ENCODE data around the gene PPP1R14C.
"Not testable (repeated sequence)": the region's sequence is repeated elsewhere in the genome, so short reads cannot be mapped to it uniquely, and the experiment has no call there.

The PPP1R14C gene

DNA sequence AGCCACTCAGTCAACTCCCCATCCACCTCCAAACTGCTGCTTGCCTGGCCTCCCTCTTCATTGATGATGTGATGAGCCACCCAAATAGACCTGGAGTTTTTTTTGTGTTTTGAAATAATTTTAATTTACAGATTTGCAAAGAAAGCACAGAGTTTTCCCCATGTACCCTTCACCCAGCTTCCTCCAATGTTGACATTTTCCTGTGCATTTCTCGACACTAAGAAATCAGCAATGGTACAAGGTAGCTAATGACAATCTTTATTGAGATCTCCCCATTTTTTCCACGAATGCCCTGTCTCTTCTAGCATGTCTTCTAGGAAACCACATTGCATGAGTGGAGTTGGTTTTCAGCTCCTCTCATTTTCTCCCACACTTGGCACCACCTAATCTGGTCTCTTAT is 30.1 kb downstream of the PPP1R14C start:
- DNase-seq: no peak

DNA sequence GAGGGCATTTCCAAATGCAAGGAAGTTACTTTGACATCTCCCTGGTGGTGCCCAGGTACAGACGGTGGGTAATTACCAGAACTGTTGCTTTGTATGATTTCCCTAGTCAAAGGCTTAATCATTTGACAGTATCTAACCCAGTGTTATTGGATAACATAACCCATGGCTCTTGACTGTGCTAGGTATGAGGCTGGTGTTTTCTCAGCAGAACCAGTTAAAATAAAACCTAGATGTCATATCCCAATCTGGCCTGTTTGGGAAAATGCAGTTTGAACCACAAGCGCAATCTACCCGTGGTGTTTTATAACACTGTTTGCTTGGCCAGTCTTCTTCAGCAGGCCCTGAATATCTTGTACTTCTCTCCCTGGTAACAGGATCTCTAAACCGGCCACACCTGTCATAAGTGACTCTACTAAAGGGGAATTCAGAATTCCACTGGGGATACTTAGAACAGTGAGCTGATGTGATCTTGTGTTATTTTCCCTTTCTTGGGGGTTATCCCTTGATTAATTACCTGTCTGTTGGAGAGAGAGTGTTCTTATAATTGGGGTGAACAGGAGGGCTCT is 32.8 kb downstream of the PPP1R14C start:
- no peak for DNase-seq

DNA sequence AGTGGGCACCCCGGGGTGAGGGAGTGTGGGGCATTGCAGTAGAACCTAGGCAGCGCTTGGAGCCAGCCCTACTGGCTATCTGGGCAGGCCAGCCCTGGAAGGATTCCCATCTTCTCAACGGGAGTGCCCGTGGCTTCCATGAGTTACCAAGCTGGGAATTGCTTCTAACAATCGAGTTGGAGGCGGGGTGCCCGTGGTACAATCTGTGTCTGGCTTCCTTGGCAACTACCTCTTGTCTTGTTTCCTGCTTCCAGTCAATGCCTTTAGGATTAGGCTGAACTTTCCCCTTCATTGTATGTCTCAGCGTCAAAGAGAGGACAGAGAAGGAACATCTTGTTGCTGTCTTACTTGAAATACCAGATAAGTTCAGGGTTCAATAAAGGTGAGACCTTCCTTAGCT is 33.3 kb downstream of the PPP1R14C start:
- DNase-seq: no peak

DNA sequence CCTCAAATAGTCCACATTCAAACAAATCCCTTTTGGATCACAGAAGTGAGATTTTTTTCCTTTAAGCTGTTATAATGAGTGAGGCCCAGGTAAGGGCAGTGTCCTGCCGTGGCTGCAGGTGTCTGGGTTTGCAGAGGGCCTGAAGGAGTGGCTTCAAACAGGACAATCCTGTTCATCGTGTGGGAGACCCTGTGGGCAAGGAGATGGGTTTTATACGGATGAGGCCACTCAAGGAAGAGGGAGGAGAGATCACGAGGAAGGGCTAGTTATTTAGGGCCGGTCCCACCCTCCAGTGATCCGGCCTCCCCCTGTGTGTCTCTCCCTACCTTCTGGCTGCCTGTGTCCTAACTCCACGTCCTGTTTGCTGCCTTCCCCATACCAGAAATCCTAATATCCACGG is 33.8 kb downstream of the PPP1R14C start:
- no peak for DNase-seq

DNA sequence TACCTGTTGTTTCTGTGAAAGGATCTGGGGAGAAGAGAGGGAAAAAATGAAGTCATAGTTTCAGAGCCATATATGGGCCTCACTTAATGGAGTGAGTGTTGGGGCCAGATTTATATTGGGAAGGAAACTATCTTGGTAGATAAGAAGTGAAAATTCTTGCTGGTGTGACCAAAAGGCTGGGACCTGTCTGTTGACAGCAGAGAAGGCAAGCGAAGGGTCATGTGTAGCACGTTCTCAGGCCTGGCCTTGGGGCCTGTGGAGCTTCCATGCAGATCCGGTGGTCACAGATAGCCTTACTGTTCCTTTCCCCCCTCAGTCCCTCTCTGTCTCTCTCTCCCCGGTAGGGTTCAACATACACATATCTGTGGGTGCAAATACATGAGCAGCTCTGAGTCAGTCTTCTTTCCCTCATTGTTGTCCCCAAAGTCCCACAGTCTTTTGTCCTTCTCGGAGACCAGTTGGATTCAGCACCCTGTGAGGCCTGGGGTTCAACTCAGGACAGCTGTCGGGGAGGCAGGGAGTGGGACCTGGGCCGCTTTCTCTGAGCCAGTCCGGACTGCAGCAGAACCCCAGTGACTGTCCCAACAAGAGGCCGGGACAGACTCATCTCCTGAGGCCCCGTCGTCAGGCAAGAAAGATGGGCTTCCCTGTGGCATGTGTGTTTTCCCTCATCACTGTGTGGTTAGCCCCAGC is 34.6 kb downstream of the PPP1R14C start:
- no peak for DNase-seq

DNA sequence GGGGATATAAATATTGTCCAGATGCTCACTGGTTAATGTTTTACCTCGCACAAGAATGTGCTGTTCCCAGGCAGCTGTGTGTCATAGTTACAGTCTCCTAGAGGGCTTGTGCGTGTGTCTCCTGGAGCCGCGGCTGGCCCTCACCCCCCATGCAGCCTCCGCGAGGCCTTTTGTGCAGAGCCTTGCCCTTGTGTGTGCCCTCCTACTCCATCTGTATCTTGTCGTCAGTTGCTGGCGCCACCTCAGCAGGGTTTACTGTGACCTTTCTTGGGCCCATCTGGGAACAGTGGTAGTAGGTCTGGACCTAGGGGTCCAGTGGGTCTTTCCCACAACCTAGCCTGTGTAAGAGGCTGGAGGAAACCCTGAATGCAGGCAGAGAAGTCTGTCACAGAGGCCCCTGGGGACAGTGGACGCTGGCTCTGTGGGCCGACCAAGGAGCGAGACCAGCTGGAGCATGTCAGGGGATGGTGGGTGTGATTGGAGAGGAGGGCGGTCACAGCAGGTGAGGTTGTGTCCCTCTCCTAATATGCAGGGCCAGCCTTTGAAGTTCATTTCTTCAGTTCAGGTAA is 35.2 kb downstream of the PPP1R14C start:
- no peak for DNase-seq

DNA sequence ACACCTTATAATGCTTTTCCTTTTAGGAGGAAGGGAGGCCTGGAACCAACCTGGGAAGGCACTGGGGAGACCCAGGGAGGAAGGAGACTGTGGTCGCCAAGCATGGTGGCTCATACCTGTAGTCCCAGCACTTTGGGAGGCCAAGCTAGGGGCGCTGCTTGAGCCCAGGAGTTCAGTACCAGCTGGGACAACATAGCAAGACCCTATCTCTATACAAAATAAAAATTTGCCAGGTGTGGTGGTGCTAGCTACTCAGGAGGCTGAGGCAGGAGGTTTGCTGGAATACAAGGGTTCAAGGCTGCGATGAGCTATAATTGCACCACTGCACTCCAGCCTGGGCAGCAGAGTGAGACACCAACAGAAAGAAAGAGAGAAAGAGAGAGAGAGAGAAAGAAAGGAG is 36.2 kb downstream of the PPP1R14C start:
- DNase-seq: no peak

DNA sequence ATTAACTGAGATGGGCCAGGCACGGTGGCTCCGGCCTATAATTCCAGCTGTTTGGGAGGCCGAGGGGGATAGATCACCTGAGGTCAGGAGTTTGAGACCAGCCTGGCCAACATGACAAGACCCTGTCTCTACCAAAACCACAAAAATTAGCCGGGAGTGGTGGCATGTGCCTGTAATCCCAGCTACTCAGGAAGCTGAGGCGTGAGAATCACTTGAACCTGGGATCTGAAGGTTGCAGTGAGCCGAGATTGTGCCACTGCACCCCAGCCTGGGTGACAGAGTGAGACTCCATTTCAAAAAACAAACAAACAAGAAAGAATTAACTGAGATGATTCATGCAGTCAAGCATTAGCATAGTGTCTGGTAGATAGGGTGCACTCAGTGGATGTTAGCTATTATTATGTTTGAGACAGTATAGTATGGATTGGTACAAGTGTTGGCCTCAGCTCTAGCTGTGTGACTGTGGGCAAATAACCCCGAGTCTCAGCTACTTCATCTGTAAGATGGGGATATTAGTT is 37.1 kb downstream of the PPP1R14C start:
- DNase-seq: not testable (repeated sequence)

DNA sequence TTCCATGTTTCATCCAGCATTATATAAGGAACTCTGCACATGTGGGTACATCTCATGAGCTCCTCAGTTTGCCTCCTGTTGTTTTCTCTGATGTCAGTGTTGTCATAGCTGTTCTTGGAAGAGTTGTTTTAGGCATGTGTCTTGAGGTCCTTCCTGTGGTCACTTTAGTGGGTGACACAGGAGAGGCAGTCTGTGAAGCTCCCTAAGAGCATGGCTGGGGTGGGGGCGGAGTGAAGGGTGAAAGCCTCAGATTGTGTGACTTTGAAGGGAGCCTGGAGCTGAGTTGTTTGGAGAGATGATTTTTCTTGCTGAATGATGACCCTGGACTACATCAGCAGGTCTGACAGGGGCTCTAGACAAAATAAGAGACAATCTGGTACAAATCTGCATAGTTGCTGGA is 37.7 kb downstream of the PPP1R14C start:
- DNase-seq: no peak

DNA sequence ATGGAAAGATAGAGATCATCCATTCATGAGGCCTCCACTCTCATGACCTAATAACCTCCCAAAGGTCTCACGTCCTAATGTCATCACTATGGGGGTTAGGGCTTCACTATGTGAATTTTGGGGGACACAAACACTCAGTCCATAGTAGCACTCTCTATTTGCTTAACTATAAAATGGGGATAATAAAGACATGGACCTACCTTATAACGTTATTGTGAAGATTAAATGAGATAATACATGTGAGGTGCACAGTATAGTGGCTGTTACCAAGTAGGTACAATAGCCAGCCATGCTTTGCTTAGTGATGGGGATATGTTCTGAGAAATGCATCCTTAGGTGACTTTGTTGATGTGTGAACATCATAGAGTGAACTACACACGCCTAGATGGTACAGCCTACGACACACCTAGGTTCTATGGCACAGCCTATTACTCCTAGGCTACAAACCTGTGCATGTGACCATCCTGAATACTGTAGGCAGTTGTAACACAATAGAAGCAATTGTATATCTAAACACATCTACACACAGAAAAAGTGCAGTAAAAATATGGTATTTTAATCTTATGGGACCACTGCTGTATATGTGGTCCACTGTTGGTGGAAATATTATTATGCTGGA is 39.7 kb downstream of the PPP1R14C start:
- no peak for DNase-seq

DNA sequence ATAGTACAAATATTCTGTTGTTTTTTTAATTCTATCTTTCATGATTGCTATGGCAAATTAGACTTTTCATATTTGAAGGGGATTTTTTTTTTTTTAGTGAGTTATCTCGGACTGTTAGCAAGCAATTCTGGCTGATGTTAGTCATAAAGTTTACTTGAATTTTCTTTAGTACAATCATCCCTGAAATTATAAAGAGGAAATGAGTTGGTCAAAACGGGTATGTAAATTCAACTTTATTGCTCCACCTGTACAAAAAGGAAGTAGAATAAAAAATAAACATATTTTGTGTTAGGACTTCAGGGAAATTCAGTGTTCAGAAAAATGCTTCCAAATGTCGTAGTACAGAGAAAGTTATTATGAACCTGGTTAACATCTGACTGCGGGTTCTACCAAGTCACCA is 40.3 kb downstream of the PPP1R14C start:
- DNase-seq: no peak

DNA sequence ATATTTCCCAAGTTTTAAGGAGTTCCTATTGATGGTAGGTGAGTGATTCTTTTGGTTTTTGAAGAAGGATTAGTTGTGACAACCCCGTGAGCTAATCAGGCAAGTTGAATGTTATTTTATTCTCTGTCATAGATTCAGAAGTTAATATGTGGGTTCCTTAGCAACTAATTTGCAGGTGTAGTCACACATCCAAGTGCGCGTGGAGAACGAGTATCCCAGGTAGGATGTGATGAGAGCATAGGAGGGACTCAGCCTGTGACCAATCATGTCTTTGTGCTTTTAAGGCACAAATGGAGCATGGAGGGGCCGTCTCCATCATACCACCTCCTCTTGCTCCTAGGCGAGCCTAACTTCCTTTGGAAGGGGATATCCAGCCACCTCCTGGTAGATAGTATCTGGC is 41.1 kb downstream of the PPP1R14C start:
- no peak for DNase-seq

DNA sequence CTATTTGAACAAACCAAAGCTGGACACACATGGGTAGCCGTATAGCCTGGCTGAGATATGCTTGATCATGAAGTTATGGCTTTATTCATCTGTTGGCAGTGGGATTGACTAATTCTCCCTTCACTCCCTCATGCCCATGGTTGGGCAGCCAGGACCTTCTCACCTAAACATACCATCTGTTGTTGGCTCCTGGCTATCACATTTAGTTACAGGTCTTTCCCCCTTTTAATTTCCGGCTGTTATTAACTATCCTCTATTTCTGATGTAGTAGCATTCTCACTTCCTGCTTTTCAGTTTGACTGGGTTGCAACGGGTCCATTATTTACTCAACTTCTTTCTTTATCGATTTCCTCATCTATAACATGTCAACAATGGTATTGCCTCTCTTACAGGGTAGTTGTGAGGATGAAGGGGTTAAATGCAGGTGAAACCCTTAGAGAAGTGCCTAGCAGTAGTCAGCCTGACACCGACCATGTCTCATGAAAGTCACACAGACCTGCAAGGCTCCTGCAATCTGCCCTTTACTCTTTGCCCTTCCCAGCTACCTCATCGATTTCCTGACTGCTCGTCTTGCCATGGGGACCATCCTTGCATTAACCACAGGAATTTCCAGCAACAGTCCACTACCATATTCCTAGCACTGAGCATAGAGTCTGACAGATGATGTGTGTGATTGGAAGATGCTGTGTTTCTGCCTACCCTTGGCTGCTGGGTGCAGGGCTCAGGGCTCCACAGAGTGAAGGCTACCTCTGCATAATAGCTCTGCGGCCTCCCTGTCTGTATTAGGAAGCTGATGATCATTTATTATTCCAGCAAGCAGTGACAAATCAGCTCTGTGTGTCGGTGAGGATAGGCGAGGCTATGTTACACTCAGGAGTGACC is 42.2 kb downstream of the PPP1R14C start:
- DNase-seq: no peak

DNA sequence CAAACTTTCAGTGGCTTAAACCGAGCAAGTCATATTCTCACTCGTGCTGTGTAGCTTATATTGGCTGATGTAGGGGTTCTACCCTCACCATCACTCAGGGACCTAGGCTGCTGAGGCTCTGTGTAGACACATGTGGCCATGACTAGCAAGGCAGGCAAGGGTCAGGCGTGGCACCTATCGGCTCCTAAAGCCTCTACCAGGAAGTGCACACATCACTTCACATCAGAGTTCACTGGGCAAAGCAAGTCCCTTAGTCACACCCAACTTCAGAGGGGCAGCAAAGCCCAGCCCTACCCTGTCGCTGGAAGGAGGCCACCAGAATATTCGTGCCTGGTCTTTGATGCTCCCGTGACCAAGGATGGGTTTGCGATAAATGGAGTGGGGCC is 42.9 kb downstream of the PPP1R14C start:
- DNase-seq: no peak

DNA sequence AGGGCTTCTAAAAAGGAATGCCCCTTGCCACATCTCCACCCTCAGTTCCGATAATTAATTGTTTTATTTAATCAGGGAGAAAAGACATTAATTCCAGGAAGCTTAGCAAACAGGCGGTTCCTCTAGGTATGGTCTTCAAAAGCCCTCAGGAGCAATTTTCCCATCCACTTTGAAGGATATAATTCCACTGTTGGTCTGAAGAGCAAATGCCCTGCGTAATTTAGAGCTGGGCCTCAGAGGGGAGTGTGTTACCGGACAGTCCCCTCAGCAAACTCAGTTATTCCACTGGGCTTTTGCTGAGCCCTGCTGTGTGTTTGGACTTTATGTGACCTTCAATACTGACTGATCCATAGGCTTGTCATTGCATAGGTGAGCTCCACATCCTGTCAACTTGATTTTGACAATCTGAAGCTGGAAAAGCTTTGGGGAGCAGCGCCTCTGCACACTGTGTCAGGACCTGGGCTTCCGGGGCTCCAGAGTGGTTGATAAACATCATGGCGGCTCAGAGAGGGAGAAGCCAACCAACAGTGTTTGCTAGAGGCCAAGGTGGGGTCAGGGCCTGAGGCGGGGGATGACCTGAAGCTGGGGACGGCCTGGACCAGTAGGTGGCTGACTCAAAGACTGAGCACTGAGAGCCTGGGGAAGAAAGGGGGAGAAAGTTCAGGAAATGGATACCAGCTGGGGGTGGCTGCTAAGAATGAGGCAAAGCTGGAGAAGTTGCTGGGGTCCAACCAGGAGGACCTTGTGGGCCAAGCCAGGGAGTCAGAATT is 43.5 kb downstream of the PPP1R14C start:
- no peak for DNase-seq

DNA sequence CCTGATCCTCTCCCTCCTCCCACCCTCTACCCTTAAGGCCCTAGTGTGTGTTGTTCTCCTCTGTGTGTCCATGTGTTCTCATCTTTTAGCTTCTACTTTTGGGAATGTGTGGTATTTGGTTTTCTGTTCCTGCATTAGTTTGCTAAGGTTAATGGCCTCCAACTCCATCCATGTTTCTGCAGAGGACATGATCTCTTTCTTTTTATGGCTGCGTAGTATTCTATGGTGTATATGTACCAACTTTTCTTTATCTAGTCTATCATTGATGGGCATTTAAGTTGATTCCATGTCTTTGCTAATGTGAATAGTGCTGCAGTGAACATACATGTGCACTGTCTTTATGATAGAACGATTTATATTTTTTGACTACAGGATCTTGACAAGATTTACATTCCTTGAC is 44.6 kb downstream of the PPP1R14C start:
- DNase-seq: not testable (repeated sequence)

DNA sequence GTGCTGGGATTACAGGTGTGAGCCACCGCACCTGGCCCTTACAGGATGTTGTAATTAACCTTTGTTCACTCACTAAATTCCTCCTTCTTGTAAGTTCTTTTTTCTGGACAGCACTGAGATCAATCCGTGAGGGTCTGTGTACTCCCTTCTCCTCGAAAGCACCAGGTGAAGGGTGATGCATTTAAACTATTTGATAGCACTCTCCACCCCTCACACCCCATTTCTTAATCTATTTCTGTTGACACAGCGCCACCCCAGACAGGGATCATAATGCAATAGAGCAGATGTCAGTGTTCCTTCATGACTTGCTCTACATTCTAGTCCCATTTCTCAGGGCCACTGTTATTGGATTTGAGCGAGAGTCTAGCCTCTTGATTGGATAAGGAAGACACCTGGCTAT is 46.3 kb downstream of the PPP1R14C start:
- no peak for DNase-seq

DNA sequence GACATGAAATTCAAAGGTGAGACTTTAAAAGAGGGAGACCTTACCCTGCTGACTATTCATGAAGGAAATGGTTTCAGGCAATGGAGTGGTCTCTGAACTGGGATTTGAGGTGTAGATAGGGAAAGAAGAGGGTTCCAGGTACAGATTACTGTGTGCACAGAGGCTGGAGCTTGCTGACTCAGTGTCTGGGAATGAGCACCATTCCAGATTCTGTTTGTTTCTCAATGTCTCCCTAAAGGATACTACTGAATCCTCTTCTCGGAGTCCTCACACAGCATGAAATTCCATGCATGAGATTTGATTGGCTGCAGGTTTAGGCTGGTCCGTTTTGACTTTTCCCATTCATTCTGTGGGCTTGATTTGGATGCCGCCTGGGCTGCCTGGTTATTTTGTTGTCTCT is 49.0 kb downstream of the PPP1R14C start:
- DNase-seq: no peak

DNA sequence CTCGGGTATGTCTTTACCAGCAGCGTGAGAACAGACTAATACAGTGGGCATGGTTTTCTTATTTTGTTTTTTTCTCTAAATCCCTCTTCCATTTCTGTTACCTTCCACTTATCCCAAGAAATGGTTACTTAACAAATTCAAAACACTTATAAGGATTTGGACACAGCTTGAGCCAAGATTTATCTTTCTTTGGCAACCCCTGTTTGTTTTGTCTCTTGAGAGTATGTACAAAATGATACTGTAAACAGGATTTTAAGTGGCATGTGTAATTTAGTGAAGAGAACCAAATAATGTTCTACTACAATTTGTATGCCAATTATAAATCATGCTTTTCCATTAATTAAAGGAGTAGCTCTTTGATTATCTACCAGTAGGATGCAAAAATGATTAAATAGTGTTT is 51.4 kb downstream of the PPP1R14C start:
- no peak for DNase-seq

DNA sequence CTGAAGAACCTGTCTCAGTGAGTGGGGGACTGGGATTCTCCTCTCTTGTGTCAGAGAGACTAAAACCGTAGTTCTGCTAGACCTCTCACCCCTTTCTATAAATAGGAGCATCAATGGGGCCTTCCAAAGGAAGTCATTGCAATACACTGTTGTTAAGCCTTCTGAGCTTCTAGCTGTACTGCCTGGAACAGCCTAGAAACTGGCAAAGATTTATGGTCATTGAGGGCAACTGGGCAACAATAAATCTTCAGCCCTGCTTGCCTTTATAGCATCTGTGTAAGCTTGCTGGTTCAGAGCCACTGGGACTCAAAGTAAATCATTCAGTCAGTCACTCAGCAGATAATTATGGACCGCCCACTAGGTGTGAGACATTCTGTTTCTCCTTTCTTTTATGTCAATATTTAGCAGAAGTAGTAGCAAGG is 53.2 kb downstream of the PPP1R14C start:
- no peak for DNase-seq

DNA sequence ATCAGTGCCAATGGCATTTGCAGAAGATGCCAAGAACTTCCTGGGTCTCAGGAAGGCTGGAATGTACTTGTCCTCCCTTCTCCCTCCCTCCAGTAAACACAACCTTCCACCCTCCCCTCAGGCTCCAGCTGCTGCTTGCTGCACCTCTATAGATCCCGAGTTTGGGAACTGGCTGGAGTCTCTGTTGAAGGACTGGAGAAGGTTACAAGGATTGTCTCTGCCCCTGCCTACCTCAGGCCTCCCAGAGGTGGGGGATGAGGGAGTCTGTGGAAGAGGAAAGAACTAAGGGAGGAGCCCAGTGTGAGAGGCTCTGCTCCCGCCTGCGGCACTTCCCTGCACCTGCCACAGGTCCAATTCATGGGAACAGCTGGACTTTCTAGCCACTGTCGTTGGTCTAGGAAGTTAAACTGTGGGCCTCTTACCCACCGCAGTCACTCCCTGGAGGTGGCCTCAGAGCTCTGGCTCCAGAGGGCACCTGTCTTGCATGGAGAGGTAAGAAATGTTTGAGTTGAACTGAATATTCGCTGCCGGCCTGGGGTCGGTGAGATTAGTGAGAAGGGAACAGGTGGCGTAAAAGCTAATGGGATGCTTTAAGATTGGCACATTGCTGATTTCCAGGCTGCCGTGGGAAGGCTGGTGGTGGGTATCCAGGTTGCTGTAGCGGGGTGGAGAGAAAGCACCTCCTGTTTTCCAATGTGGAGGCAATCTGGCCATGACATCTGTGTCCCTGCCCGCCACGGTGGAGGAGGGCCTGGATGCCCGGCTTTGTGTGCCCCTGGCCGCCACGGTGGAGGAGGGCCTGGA is 54.3 kb downstream of the PPP1R14C start:
- DNase-seq: no peak
